ENCODE data around the gene MAP2. TPM values are rescaled to one million over a fixed set of nuclear protein-coding genes. Genes with fewer than 3 reads are reported as not detected.

The MAP2 gene
- total RNA-seq, 2 experiments from 2014 or later, result 0.10 TPM; not detected in 1

DNA sequence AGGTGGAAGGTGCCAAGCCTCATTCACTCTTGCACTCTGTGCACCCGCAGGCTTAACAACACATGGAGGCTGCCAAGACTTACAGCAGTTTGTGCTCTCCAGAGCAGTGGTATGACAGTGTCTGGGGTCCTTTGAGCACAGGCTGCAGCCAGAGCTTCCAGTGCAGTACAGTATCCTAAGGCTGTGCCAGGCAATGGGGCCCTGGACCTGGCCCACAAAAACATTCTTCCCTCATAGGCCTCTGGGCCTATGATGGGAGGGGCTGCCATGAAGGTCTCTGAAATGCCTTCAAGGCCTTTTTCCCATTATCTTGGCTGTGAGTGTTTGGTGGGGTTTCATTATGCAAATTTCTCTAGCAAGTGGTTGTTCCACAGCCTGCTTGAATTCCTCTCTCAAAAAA is 74.8 kb downstream of the MAP2 start:
- DNase-seq (ENCODE audit: low spot score), result no peak
- Histone ChIP-seq H3K9me3 (ENCODE audit: low read length) (no peaks in the 10 kb centered on the region), H2AFZ (ENCODE audit: low read length) (no peak overlapping the region), H4K20me1 (ENCODE audit: insufficient read depth, low read length) (no peaks in the 10 kb centered on the region), H3K4me1 (ENCODE audit: insufficient read depth, low read length, poor library complexity, severe bottlenecking) (no peaks in the 10 kb centered on the region), H3K4me3 (ENCODE audit: low read depth, low read length, poor library complexity, severe bottlenecking) (no peak overlapping the region), H3K9me2 (ENCODE audit: insufficient read depth, low read length) (no peaks in the 10 kb centered on the region), H3K27ac (ENCODE audit: low read depth, low read length, poor library complexity, severe bottlenecking) (no peak overlapping the region), H3K36me3 (ENCODE audit: insufficient read depth, low read length) (no peaks in the 10 kb centered on the region), H3K4me2 (ENCODE audit: low read length) (no peak overlapping the region), H3K79me2 (ENCODE audit: insufficient read depth, low read depth, low read length) (no peaks in the 10 kb centered on the region)
- CTCF ChIA-PET (ENCODE audit: unreplicated experiment), result no interaction called here
- BruUV-seq (replicated peaks), result no TSS peak
- POLR2A ChIA-PET, result no interaction called here
- intact Hi-C loops (cut with micrococcal nuclease; ENCODE audit: unreplicated experiment), result no loop called here
- TF ChIP-seq, protein P1, sequence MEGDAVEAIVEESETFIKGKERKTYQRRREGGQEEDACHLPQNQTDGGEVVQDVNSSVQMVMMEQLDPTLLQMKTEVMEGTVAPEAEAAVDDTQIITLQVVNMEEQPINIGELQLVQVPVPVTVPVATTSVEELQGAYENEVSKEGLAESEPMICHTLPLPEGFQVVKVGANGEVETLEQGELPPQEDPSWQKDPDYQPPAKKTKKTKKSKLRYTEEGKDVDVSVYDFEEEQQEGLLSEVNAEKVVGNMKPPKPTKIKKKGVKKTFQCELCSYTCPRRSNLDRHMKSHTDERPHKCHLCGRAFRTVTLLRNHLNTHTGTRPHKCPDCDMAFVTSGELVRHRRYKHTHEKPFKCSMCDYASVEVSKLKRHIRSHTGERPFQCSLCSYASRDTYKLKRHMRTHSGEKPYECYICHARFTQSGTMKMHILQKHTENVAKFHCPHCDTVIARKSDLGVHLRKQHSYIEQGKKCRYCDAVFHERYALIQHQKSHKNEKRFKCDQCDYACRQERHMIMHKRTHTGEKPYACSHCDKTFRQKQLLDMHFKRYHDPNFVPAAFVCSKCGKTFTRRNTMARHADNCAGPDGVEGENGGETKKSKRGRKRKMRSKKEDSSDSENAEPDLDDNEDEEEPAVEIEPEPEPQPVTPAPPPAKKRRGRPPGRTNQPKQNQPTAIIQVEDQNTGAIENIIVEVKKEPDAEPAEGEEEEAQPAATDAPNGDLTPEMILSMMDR (conservative IDR thresholded peaks at IDR 0.05; ENCODE audit: low read length), result no peak
- TF ChIP-seq EZH2phosphoT487 (IDR thresholded peaks at IDR 0.05; ENCODE audit: borderline replicate concordance, low read depth, low read length), result no peak

DNA sequence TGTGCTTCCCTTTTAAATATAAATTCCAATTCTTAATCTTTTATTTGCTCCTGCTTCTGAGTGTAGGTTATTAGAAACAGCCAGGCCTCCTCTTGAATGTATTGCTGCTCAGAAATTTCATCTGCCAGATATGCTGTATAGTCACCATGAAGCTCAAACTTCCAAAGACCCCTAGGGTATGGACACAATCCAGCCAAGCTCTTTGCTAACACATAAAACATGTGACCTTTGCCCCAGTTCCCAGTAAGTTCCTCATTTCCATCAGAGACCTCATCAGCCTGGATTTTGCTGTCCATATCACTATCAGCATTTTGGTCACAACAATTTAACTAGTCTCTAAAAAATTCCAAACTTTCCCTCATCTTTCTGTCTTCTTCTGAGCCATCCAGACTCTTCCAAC is 75.2 kb downstream of the MAP2 start:
- no peaks in the 10 kb centered on the region for H3K36me3 ChIP-seq (ENCODE audit: insufficient read depth, low read length)
- H3K4me1 ChIP-seq (ENCODE audit: insufficient read depth, low read length, poor library complexity, severe bottlenecking), result no peaks in the 10 kb centered on the region
- H4K20me1 ChIP-seq (ENCODE audit: insufficient read depth, low read length), result no peaks in the 10 kb centered on the region
- H2AFZ ChIP-seq (ENCODE audit: low read length), result no peak overlapping the region
- H3K9me3 ChIP-seq (ENCODE audit: low read length), result no peaks in the 10 kb centered on the region
- no peaks in the 10 kb centered on the region for H3K79me2 ChIP-seq (ENCODE audit: insufficient read depth, low read depth, low read length)
- CTCF ChIA-PET (ENCODE audit: unreplicated experiment), result no interaction called here
- H3K9me2 ChIP-seq (ENCODE audit: insufficient read depth, low read length), result no peaks in the 10 kb centered on the region
- no peak for DNase-seq (ENCODE audit: low spot score)
- no peak overlapping the region for H3K27ac ChIP-seq (ENCODE audit: low read depth, low read length, poor library complexity, severe bottlenecking)
- TF ChIP-seq, protein P1 (conservative IDR thresholded peaks at IDR 0.05; ENCODE audit: low read length), result no peak
- TF ChIP-seq EZH2phosphoT487 (IDR thresholded peaks at IDR 0.05; ENCODE audit: borderline replicate concordance, low read depth, low read length), result no peak
- no peak overlapping the region for H3K4me3 ChIP-seq (ENCODE audit: low read depth, low read length, poor library complexity, severe bottlenecking)
- intact Hi-C loops (cut with micrococcal nuclease; ENCODE audit: unreplicated experiment), result no loop called here
- BruUV-seq (replicated peaks), result no TSS peak
- POLR2A ChIA-PET, result no interaction called here
- no peak overlapping the region for H3K4me2 ChIP-seq (ENCODE audit: low read length)

DNA sequence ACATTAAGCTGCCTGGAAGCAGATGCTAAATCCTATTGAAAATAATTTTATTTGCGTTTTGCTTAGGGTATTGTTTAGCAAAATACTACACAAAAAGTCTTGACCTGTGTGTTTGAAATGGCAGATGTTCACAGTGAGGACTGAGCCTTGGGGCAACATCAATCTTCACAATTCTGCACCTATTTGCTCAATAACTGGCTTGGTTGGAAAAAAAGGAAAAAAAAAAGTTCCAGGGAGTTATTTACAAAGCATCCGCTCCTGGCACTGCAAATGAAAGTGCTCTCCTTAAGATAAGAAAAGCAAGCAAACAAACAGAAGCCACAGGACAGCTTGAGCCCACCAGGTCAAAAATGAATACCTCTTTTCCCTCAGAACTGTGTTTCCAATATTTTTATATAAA is 77.7 kb downstream of the MAP2 start:
- Histone ChIP-seq H3K4me2 (ENCODE audit: low read length) (no peak overlapping the region), H4K20me1 (ENCODE audit: insufficient read depth, low read length) (no peaks in the 10 kb centered on the region), H3K4me1 (ENCODE audit: insufficient read depth, low read length, poor library complexity, severe bottlenecking) (no peaks in the 10 kb centered on the region), H3K4me3 (ENCODE audit: low read depth, low read length, poor library complexity, severe bottlenecking) (no peak overlapping the region), H3K9me3 (ENCODE audit: low read length) (no peaks in the 10 kb centered on the region), H3K9me2 (ENCODE audit: insufficient read depth, low read length) (no peaks in the 10 kb centered on the region), H3K79me2 (ENCODE audit: insufficient read depth, low read depth, low read length) (no peaks in the 10 kb centered on the region), H3K36me3 (ENCODE audit: insufficient read depth, low read length) (no peaks in the 10 kb centered on the region), H2AFZ (ENCODE audit: low read length) (no peak overlapping the region), H3K27ac (ENCODE audit: low read depth, low read length, poor library complexity, severe bottlenecking) (no peak overlapping the region)
- ChIA-PET POLR2A (interaction anchor here (0.6 to 0.7 kb wide), 2 partner anchors 19 to 1089 kb away, joined by 3 read pairs; no protein-coding TSS in a partner anchor), CTCF (ENCODE audit: unreplicated experiment) (no interaction called here)
- DNase-seq (ENCODE audit: low spot score), result no peak
- no TSS peak for BruUV-seq (replicated peaks)
- TF ChIP-seq, protein P1 (conservative IDR thresholded peaks at IDR 0.05; ENCODE audit: low read length), result no peak
- TF ChIP-seq EZH2phosphoT487 (IDR thresholded peaks at IDR 0.05; ENCODE audit: borderline replicate concordance, low read depth, low read length), result no peak
- intact Hi-C loops (cut with micrococcal nuclease; ENCODE audit: unreplicated experiment), result no loop called here

Data from OCI-LY7 (cell line).